ENCODE measurements around the gene ADPRM.

DNA sequence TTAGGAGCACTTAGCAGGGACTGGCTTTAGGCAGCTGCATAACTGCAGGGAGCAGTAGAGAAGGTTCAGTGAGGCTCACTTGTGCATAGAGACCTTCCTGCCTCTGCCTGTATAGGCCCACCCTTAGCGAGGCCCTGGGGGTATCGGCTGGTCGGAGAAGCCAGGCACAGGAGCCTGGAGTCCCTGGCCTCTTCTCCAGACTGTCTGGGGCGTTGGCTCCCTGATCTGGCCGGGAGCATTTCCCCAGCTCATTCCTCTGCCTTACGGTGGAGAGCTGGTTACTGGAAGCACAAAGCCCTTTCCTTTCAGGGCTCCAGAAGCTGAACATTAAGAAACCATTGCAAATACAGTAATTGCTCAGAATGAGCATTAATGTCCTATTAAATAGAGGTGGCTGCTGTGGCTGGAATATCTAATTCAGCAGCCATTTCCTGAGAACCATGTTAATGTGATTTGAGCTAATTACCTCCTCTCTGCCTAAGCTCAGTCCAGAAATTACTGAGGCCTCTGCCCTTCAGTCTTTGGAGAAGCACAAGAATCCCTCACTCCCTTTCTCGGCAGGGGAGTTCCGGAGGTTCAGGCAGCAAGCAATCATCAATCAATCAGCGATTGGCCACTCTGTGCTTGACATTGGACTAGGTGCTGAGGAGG lies 51.3 kb downstream of the ADPRM start:
- TF ChIP-seq REST (IDR thresholded peaks at IDR 0.05; ENCODE audit: low read depth, low read length) (no peak), EZH2phosphoT487 (IDR thresholded peaks at IDR 0.05; ENCODE audit: borderline replicate concordance, low read depth) (no peak), ELF1 (IDR thresholded peaks at IDR 0.05) (no peak), NFIC (IDR thresholded peaks at IDR 0.05; ENCODE audit: borderline replicate concordance) (no peak), GATA2 (CRISPR knock-in tag; IDR thresholded peaks at IDR 0.05) (no peak), RXRA (IDR thresholded peaks at IDR 0.05; ENCODE audit: borderline replicate concordance, low read depth) (no peak)
- TF ChIP-seq, protein P1, sequence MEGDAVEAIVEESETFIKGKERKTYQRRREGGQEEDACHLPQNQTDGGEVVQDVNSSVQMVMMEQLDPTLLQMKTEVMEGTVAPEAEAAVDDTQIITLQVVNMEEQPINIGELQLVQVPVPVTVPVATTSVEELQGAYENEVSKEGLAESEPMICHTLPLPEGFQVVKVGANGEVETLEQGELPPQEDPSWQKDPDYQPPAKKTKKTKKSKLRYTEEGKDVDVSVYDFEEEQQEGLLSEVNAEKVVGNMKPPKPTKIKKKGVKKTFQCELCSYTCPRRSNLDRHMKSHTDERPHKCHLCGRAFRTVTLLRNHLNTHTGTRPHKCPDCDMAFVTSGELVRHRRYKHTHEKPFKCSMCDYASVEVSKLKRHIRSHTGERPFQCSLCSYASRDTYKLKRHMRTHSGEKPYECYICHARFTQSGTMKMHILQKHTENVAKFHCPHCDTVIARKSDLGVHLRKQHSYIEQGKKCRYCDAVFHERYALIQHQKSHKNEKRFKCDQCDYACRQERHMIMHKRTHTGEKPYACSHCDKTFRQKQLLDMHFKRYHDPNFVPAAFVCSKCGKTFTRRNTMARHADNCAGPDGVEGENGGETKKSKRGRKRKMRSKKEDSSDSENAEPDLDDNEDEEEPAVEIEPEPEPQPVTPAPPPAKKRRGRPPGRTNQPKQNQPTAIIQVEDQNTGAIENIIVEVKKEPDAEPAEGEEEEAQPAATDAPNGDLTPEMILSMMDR (IDR thresholded peaks at IDR 0.05) = no peak
